Prostate gland (tissue), 2 donors: ENCODE data around the gene TMEM242.

ENCODE experiments used
- CTCF ChIP-seq, 4 experiments: fragments of 200-600 bp in 2 of 4; fragments of 450-650 bp in 2 of 4; sonication (generic) in 2 of 4; IDR thresholded peaks; 1 replicate in 3 of 4; 2 replicates in 1 of 4; pipeline ENCODE4 v1.5.1; 2016 to 2019; ENCODE audit warnings: antibody characterized with exemption in 4 of 4, mild to moderate bottlenecking in 2 of 4, moderate library complexity in 2 of 4
- POLR2A ChIP-seq: fragments of 450-650 bp; IDR thresholded peaks from one replicate; pipeline ENCODE4 v1.6.1; 2016; ENCODE audit warnings: antibody characterized with exemption, mild to moderate bottlenecking
- POLR2AphosphoS5 ChIP-seq: sonication (generic); formaldehyde crosslinking; IDR thresholded peaks from one replicate; pipeline ENCODE4 v1.6.1; 2017; ENCODE audit warnings: antibody characterized with exemption

- TF ChIP-seq POLR2A (no peak), CTCF (IDR thresholded peaks at IDR 0.05) (no peak), POLR2AphosphoS5 (no peak)
Measured at GRCh38 chr6:157254538-157254937, 68.8 kb downstream of the TMEM242 start.
